K562 (cell line): ENCODE results near the gene OPHN1.

ENCODE experiments used
- JUN ChIP-seq, 2 experiments: sonication (generic) in 1 of 2; formaldehyde crosslinking in 1 of 2; IDR thresholded peaks; 2 replicates each; pipeline versions ENCODE4 v1.6.1 to v1.8.0; 2012 to 2022; ENCODE audit warnings: borderline replicate concordance in 2 of 2, mild to moderate bottlenecking in 2 of 2, improper control_type of control experiment in 1 of 2, low read depth in 1 of 2, low read length in 1 of 2, missing genetic modification reagents in 1 of 2
- TGIF2 ChIP-seq: sonication (generic); formaldehyde crosslinking; IDR thresholded peaks from 2 replicates; pipeline ENCODE4 v1.8.1; 2022; ENCODE audit warnings: mild to moderate bottlenecking, missing genetic modification reagents, moderate library complexity
- TF ChIP-seq, protein P1 (sequence below), 3 experiments: IDR thresholded peaks in 2 of 3; conservative IDR thresholded peaks in 1 of 3; 2 replicates each; pipeline ENCODE4 v1.5.1; 2011 to 2012; ENCODE audit warnings: low read length in 3 of 3, mild to moderate bottlenecking in 3 of 3, control low read depth in 2 of 3, improper control_type of control experiment in 1 of 3, inconsistent platforms in 1 of 3, low read depth in 1 of 3, mixed read lengths in 1 of 3, moderate library complexity in 1 of 3; ENCODE audit not compliant: insufficient read depth in 2 of 3

- TF ChIP-seq TGIF2 (CRISPR knock-in tag) (no peak), JUN (IDR thresholded peaks at IDR 0.05; ENCODE audit: borderline replicate concordance, low read depth, low read length) (no peak), JUN (CRISPR knock-in tag; IDR thresholded peaks at IDR 0.05; ENCODE audit: borderline replicate concordance) (no peak)
- TF ChIP-seq, protein P1, sequence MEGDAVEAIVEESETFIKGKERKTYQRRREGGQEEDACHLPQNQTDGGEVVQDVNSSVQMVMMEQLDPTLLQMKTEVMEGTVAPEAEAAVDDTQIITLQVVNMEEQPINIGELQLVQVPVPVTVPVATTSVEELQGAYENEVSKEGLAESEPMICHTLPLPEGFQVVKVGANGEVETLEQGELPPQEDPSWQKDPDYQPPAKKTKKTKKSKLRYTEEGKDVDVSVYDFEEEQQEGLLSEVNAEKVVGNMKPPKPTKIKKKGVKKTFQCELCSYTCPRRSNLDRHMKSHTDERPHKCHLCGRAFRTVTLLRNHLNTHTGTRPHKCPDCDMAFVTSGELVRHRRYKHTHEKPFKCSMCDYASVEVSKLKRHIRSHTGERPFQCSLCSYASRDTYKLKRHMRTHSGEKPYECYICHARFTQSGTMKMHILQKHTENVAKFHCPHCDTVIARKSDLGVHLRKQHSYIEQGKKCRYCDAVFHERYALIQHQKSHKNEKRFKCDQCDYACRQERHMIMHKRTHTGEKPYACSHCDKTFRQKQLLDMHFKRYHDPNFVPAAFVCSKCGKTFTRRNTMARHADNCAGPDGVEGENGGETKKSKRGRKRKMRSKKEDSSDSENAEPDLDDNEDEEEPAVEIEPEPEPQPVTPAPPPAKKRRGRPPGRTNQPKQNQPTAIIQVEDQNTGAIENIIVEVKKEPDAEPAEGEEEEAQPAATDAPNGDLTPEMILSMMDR (IDR thresholded peaks at IDR 0.05 in 2 of 3, conservative IDR thresholded peaks at IDR 0.05 in 1 of 3; ENCODE audit: insufficient read depth in 2 of 3, low read depth in 1 of 3, low read length in 3 of 3), result no peak
Measured at GRCh38 chrX:68376373-68376772, 56.9 kb downstream of the OPHN1 start.
